Fibroblast of mammary gland (primary cell): ENCODE measurements around the gene CMIP.
"Not testable (repeated sequence)": the region's sequence is repeated elsewhere in the genome, so short reads cannot be mapped to it uniquely, and the experiment has no call there.

Source experiments
- DNase-seq: peaks from one replicate; pipeline ENCODE4 v3.0.0-alpha.2; 2010; ENCODE audit warnings: low read depth
- H3K4me3 ChIP-seq: 2 replicates; pipeline ENCODE4 v1.5.1; 2011; ENCODE audit warnings: low read depth, mild to moderate bottlenecking, low read length, moderate library complexity; ENCODE audit not compliant: control insufficient read depth
- CTCF ChIP-seq: conservative IDR thresholded peaks from 2 replicates; pipeline ENCODE4 v1.5.1; 2011; ENCODE audit warnings: low read depth, low read length, inconsistent platforms; ENCODE audit not compliant: control insufficient read depth, insufficient read depth

The CMIP gene

GRCh38 chr16:81518439-81518757 is 73.8 kb downstream of the CMIP start:
- no peak for TF ChIP-seq CTCF
- H3K4me3 ChIP-seq: no peak overlapping the region
- no peak for DNase-seq

GRCh38 chr16:81519301-81520150 is 74.9 kb downstream of the CMIP start:
- TF ChIP-seq CTCF: no peak
- H3K4me3 ChIP-seq: no peak overlapping the region

GRCh38 chr16:81520151-81520470 is 75.5 kb downstream of the CMIP start:
- TF ChIP-seq CTCF: no peak

More at GRCh38 chr16:81519301-81520150, 74.9 kb downstream of the CMIP start:
- DNase-seq: no peak

GRCh38 chr16:81520560-81521135 is 76.0 kb downstream of the CMIP start:
- no peak for DNase-seq
- H3K4me3 ChIP-seq: no peak overlapping the region
- TF ChIP-seq CTCF: no peak

More at GRCh38 chr16:81520151-81520470, 75.5 kb downstream of the CMIP start:
- no peak overlapping the region for H3K4me3 ChIP-seq
- no peak for DNase-seq

GRCh38 chr16:81521141-81521626 is 76.6 kb downstream of the CMIP start:
- no peak for TF ChIP-seq CTCF
- no peak overlapping the region for H3K4me3 ChIP-seq
- no peak for DNase-seq

GRCh38 chr16:81522108-81522701 is 77.6 kb downstream of the CMIP start:
- no peak overlapping the region for H3K4me3 ChIP-seq
- no peak for DNase-seq
- no peak for TF ChIP-seq CTCF

- not testable (repeated sequence) for H3K4me3 ChIP-seq, DNase-seq
Measured at GRCh38 chr16:81522851-81523250, 78.2 kb downstream of the CMIP start.
